GM10266 (cell line): ENCODE results near the gene PCSK6.

Experiments
- DNase-seq: peaks from one replicate; pipeline ENCODE4 v3.0.0; 2012; ENCODE audit errors: extremely low spot score
- TF ChIP-seq, protein P1 (sequence below): IDR thresholded peaks from 2 replicates; pipeline ENCODE4 v1.5.1; 2012; ENCODE audit warnings: mild to moderate bottlenecking, low read depth; ENCODE audit not compliant: control insufficient read depth, insufficient read depth; ENCODE audit errors: missing control alignments

Gene PCSK6

DNA sequence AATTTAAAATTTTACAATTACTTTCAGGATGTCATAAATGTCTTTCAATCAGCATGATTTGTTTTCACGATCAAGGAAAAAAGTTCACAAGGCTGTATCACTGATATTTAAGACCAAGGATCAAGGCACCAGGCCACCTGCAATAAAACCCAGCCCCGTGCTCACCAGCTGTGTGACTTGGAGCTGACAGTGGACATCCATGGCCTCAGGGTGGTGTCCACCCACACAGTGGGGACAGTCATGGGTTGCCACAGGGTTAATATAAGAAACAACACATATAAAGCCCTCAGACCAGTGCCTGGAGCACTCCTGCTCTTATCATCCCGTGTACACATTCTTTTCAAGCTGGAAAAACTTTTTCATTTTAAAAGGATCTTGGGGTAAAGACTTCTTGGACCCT lies 56.5 kb downstream of the PCSK6 start:
- TF ChIP-seq, protein P1, sequence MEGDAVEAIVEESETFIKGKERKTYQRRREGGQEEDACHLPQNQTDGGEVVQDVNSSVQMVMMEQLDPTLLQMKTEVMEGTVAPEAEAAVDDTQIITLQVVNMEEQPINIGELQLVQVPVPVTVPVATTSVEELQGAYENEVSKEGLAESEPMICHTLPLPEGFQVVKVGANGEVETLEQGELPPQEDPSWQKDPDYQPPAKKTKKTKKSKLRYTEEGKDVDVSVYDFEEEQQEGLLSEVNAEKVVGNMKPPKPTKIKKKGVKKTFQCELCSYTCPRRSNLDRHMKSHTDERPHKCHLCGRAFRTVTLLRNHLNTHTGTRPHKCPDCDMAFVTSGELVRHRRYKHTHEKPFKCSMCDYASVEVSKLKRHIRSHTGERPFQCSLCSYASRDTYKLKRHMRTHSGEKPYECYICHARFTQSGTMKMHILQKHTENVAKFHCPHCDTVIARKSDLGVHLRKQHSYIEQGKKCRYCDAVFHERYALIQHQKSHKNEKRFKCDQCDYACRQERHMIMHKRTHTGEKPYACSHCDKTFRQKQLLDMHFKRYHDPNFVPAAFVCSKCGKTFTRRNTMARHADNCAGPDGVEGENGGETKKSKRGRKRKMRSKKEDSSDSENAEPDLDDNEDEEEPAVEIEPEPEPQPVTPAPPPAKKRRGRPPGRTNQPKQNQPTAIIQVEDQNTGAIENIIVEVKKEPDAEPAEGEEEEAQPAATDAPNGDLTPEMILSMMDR: no peak
- DNase-seq: no peak

- TF ChIP-seq, protein P1: no peak
- no peak for DNase-seq
Measured at GRCh38 chr15:101431748-101432147, 57.8 kb downstream of the PCSK6 start.

- no peak for DNase-seq
Measured at GRCh38 chr15:101431301-101431700, 58.2 kb downstream of the PCSK6 start.

GRCh38 chr15:101429646-101430045 lies 59.9 kb downstream of the PCSK6 start:
- TF ChIP-seq, protein P1: no peak
- no peak for DNase-seq

More at GRCh38 chr15:101431301-101431700, 58.2 kb downstream of the PCSK6 start:
- TF ChIP-seq, protein P1: no peak

DNA sequence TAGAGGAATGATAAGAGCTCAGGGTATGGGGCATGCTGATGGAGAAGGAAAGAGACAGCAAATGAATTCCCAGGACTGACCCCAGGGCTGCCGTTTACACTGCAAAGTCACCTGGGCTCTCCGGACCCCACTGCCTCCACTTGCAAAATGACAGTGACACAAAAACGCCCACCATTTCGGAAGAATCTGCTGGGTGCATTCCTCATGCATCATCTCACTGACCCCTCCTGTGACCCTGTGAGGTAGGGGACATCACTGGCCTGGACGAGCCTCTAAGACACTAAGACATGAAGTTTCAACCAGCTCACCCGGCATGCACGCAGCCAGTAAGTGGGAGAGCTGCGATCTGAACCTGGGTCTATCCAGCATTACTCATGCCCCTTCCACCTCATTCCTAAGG lies 60.3 kb downstream of the PCSK6 start:
- TF ChIP-seq, protein P1: no peak
- DNase-seq: no peak

DNA sequence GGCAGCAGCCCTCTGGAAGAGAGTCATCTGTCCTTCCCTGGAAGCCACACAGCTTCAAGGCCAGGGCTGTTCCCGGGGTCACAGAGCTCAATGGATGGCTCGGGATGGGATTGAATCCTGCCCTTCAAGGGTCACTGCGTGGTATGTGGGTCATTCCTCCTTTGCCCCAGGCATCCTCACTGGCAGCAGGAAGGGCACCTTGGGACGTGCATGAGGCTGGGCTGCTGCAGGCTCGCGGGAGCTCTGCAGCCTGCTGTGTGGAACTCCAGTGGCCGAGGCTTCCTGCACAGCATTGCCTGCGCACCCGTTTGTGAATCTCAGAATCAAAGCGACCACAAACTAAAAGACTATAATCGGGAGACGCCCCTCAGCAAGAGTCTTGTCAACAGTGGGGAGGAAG lies 60.7 kb downstream of the PCSK6 start:
- TF ChIP-seq, protein P1: no peak
- DNase-seq: no peak

GRCh38 chr15:101427606-101428487 lies 61.7 kb downstream of the PCSK6 start:
- TF ChIP-seq, protein P1: no peak
- DNase-seq: no peak
